Activated effector memory CD4-positive, alpha-beta T cell treated with Interleukin-2 at 50 U/mL for 16 hours (primary cell): ENCODE measurements around the gene GATAD2B.
"Not testable (repeated sequence)": the region's sequence is repeated elsewhere in the genome, so short reads cannot be mapped to it uniquely, and the experiment has no call there.

ENCODE experiments used
- DNase-seq: peaks from one replicate; pipeline ENCODE4 v3.0.0-alpha.2; 2020

The GATAD2B gene

GRCh38 chr1:153794624-153795329, 128.0 kb downstream of the GATAD2B start:
- no peak for DNase-seq

- no peak for DNase-seq
Measured at GRCh38 chr1:153793973-153794615, 128.7 kb downstream of the GATAD2B start.

GRCh38 chr1:153793261-153793972, 129.4 kb downstream of the GATAD2B start:
- no peak for DNase-seq

- no peak for DNase-seq
Measured at GRCh38 chr1:153792631-153793041, 130.1 kb downstream of the GATAD2B start.

GRCh38 chr1:153791648-153792253, 131.0 kb downstream of the GATAD2B start:
- DNase-seq, result no peak

- DNase-seq, result no peak
Measured at GRCh38 chr1:153790966-153791647, 131.7 kb downstream of the GATAD2B start.

GRCh38 chr1:153790313-153790965, 132.3 kb downstream of the GATAD2B start:
- DNase-seq, result no peak

GRCh38 chr1:153789478-153790034, 133.2 kb downstream of the GATAD2B start:
- DNase-seq, result no peak

GRCh38 chr1:153786038-153786790, 136.6 kb downstream of the GATAD2B start:
- no peak for DNase-seq

- DNase-seq, result peak; percentile 90
Measured at GRCh38 chr1:153783233-153784190, 139.3 kb downstream of the GATAD2B start.

- DNase-seq, result not testable (repeated sequence)
Measured at GRCh38 chr1:153782648-153783047, 140.1 kb downstream of the GATAD2B start.

GRCh38 chr1:153780551-153780950, 142.2 kb downstream of the GATAD2B start:
- no peak for DNase-seq

GRCh38 chr1:153779781-153780541, 142.8 kb downstream of the GATAD2B start:
- no peak for DNase-seq

GRCh38 chr1:153778824-153779519, 143.8 kb downstream of the GATAD2B start:
- no peak for DNase-seq

GRCh38 chr1:153778051-153778823, 144.5 kb downstream of the GATAD2B start:
- no peak for DNase-seq

GRCh38 chr1:153777648-153778047, 145.1 kb downstream of the GATAD2B start:
- DNase-seq, result no peak

GRCh38 chr1:153776845-153777370, 145.9 kb downstream of the GATAD2B start:
- DNase-seq, result no peak
